ENCODE results near the gene SEMA4D. TPM values are rescaled to one million over a fixed set of nuclear protein-coding genes. Genes with fewer than 3 reads are reported as not detected.

Gene SEMA4D
- total RNA-seq, 1 experiment from 2014 or later: 4.5 TPM

DNA sequence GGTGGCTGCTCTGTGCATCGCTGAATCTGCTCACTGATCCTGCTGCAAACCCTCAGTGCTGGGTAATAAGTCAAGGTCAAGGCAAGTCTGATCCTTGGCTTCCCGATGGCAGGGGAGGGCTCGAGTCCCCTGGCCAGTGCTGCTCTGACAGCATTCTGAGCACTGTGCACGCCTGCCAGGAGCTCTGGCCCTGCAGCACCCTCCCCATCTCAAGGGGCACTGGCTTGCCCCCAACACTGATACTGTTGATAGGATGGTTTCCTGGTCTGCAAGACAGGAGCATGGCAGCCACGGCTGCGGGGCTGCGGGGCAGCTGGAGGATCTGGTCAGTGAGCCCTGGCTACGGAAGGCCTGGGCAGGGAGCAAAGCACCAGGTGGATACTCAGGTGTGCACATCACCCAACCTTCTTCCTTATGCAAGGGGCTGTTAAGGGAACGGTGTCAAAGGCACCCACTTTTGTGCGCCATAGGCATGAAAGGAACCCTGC lies 107.8 kb downstream of the SEMA4D start:
- no peak for DNase-seq (ENCODE audit: low read depth)
- in situ Hi-C loops (cut with HindIII; ENCODE audit: low pct_unique_long_range_greater_than_20kb, low sequenced_read_pairs): no loop called here

GRCh38 chr9:89388868-89389177 lies 109.1 kb downstream of the SEMA4D start:
- in situ Hi-C loops (cut with HindIII; ENCODE audit: low pct_unique_long_range_greater_than_20kb, low sequenced_read_pairs): no loop called here
- no peak for DNase-seq (ENCODE audit: low read depth)

GRCh38 chr9:89388084-89388867 lies 109.6 kb downstream of the SEMA4D start:
- in situ Hi-C loops (cut with HindIII; ENCODE audit: low pct_unique_long_range_greater_than_20kb, low sequenced_read_pairs): no loop called here
- no peak for DNase-seq (ENCODE audit: low read depth)

GRCh38 chr9:89387197-89387849 lies 110.6 kb downstream of the SEMA4D start:
- in situ Hi-C loops (cut with HindIII; ENCODE audit: low pct_unique_long_range_greater_than_20kb, low sequenced_read_pairs): no loop called here
- no peak for DNase-seq (ENCODE audit: low read depth)

DNA sequence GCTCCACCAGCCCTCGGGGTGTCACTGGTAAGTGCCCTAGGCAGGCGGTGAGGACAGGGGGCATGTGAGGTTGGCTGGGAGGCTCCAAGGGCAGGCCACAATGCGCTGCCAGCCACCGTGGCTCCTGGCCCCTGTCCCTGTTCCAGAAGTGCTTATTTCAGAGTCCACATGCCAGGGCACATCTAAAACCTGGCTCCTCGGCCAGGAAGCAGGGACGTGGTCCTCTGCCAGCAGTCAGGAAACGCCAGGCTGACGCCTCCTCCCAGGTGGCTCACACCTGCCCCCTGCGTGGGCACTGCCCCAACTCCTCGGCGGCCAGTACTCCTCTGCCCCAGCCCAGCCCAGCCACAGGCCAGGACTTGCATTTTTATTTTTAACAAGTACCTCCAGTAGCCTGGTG lies 111.1 kb downstream of the SEMA4D start:
- in situ Hi-C loops (cut with HindIII; ENCODE audit: low pct_unique_long_range_greater_than_20kb, low sequenced_read_pairs): no loop called here
- DNase-seq (ENCODE audit: low read depth): no peak

DNA sequence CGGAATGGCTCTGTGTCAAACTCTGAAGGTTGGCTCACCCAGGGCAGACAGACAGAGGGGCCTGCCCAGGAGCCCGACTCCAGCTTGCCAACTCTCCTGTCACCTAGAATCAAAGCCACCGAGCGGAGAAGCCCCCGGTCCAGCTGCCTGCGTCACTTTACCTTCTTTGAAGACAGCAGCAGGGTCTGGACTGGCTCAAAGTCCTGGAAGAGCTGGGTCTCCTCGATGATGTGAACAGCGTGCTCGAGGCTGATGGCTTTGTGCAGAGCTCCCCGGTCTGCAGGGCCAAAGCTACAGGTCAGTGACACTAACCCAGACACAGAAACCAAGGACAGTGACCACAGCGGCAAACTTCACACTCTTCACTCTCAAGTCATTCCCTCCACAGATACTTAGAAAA lies 111.7 kb downstream of the SEMA4D start:
- no peak for DNase-seq (ENCODE audit: low read depth)

DNA sequence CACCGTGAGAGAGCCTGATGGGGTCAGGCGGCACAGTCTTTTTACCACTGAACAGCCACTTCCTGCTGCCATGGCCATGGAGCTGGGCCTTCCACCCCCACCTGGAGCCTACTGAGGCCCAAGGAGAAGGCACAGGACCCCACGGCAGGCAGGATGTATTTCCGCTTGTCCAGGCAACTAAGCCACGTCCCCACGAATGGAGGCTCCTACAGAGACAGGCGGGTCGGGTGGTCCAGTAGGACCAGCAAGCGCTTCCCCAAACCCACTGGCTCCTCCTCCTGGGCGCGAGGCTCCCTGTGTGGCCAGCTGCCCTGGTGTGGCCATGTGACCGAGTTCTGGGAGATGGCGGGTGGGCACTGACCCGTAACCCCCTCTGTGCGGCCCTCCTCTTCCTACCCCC lies 113.1 kb downstream of the SEMA4D start:
- in situ Hi-C loops (cut with HindIII; ENCODE audit: low pct_unique_long_range_greater_than_20kb, low sequenced_read_pairs): no loop called here
- no peak for DNase-seq (ENCODE audit: low read depth)

More for the DNA sequence above, 111.7 kb downstream of the SEMA4D start:
- in situ Hi-C loops (cut with HindIII; ENCODE audit: low pct_unique_long_range_greater_than_20kb, low sequenced_read_pairs): no loop called here

DNA sequence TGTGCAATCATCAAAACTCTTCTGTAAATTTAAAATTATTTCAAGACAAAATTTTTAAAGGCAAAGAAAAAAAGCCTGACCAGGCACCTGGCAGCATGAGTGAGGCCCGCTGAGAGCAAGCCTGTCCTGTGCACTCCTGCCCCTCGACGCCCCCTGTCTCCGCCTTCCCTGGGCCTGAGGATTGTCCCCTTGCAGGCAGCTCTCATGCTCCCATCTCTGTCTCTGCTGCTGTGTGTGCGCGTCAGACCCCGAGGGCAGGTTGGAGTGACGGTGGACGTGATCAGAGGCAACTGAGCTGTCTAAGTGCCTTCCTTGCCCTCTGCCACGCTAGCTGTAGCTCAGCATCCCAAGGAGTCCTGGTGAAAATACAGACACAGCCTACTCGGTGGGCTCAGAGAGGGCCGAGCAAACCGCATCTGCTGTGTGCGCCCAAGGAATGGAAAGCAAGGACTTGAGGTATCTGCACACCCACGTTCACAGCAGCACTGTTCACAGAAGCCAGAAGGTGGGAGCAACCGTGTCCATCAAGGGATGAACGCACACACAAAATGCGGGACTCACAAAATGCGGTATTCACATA lies 114.1 kb downstream of the SEMA4D start:
- in situ Hi-C loops (cut with HindIII; ENCODE audit: low pct_unique_long_range_greater_than_20kb, low sequenced_read_pairs): no loop called here
- DNase-seq (ENCODE audit: low read depth): no peak

DNA sequence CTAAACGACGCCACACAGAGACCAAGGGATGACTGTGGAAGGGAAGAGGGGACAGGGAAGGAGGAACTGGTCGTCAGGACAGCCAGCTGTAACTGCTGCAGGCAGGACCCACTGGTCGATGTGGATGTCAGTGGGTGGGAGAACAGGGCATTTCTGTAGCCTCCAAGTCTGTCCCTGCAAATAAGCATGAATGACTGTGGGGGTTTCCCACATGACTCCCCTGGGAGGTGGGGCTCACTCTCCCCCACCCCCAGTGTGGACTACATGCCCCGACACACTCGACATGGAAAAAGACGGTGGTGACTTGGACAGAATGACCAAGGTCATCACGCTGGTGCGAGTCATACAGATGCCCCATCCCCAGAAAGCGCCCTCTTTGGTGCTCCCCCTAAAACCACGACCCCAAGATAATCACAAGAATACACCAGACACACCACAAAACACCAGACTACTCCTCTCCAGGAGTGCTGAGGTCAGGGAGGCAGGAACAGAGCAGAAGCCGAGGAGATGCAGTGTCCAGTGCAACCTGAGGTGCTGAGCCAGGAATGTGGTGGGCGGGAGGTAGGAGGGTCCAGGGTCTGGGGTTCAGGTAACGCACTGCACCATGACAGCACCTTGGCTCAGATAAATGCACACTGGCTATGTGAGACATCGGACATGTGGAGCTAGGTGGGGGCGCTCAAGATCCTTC lies 114.7 kb downstream of the SEMA4D start:
- in situ Hi-C loops (cut with HindIII; ENCODE audit: low pct_unique_long_range_greater_than_20kb, low sequenced_read_pairs): no loop called here

GRCh38 chr9:89382026-89382986 lies 115.6 kb downstream of the SEMA4D start:
- in situ Hi-C loops (cut with HindIII; ENCODE audit: low pct_unique_long_range_greater_than_20kb, low sequenced_read_pairs): no loop called here
- DNase-seq (ENCODE audit: low read depth): no peak

More for the DNA sequence above, 114.7 kb downstream of the SEMA4D start:
- no peak for DNase-seq (ENCODE audit: low read depth)

- in situ Hi-C loops (cut with HindIII; ENCODE audit: low pct_unique_long_range_greater_than_20kb, low sequenced_read_pairs): no loop called here
Measured at GRCh38 chr9:89381308-89381609, 116.7 kb downstream of the SEMA4D start.

GRCh38 chr9:89380437-89381307 lies 117.2 kb downstream of the SEMA4D start:
- in situ Hi-C loops (cut with HindIII; ENCODE audit: low pct_unique_long_range_greater_than_20kb, low sequenced_read_pairs): no loop called here
- DNase-seq (ENCODE audit: low read depth): peak; percentile 72

More at GRCh38 chr9:89381308-89381609, 116.7 kb downstream of the SEMA4D start:
- DNase-seq (ENCODE audit: low read depth): no peak

DNA sequence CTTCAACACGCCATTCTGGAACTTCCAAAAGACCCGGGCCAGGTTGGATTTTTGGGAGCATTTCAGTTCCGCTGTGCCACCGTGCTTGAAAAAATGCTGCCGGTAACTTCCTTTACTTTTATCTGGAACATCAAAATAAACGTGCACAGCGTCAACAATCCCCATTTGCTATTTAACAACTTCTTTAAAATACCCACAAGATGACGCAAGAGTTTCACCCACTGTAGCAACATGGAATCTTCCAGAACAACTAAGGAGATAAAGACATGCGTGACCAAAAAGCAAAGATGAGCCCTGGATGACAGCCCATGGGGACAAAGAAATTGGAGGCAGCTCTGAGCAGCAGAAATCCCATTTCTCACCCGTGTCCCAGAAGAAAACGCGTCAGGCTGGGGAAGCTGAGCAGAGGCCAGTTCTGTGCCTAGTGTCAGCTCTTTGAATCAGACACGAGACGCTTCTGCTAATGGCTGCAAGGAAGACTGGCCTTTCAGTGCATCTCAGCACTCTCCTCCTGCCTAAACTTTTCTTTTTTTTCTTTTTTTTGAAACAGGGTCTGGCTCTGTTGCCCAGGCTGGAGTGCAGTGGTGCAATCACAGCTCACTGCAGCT lies 118.3 kb downstream of the SEMA4D start:
- DNase-seq (ENCODE audit: low read depth): no peak
- in situ Hi-C loops (cut with HindIII; ENCODE audit: low pct_unique_long_range_greater_than_20kb, low sequenced_read_pairs): no loop called here

GRCh38 chr9:89379031-89379430 lies 118.9 kb downstream of the SEMA4D start:
- in situ Hi-C loops (cut with HindIII; ENCODE audit: low pct_unique_long_range_greater_than_20kb, low sequenced_read_pairs): no loop called here
- no peak for DNase-seq (ENCODE audit: low read depth)

DNA sequence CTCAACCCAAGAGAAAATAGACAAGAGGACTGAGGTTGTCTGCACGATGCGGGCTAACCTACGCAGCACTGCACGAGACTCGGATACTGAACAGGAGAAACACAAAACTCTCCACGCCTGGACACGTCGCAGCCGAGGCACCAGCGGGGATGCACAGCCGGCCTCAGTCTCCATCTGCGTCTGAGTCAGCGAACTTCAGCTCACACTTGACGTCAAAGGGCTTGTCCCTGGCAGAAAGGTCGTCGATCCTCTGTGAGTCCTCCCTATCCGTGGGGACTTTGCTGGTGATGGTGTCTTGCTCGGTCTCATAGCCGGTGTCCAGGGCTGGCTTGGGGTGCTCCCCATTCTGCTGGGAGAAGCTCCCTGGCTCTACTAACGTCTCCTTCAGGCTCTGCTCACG lies 119.4 kb downstream of the SEMA4D start:
- no peak for DNase-seq (ENCODE audit: low read depth)
- in situ Hi-C loops (cut with HindIII; ENCODE audit: low pct_unique_long_range_greater_than_20kb, low sequenced_read_pairs): no loop called here

DNA sequence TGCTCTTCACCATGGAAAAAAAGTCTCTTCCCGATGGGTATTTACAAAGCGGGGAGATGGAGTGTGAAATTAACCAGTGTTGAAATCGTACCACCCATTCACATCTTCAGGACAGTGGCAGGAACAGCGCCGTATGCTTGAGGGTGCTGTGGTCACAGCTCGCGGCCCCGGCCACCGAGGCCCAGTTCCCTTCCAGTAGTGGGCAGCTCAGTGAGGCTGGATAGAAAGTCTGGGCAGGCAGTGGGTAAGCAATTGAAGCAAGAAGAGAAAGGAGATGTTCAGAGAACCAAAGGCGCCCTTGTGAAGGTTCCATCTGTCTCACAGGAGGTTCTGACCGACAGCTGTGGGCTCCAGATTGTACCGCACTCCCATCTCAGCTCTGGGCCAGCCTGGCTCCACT lies 120.5 kb downstream of the SEMA4D start:
- no peak for DNase-seq (ENCODE audit: low read depth)
- in situ Hi-C loops (cut with HindIII; ENCODE audit: low pct_unique_long_range_greater_than_20kb, low sequenced_read_pairs): no loop called here

Data from Caki2 (cell line).